Activated gamma-delta T cell treated with anti-CD3 and anti-CD28 coated beads, Interleukin-2, amount 50 U/mL, for 16 hours (primary cell): ENCODE results near the gene GLS.
"Not testable (repeated sequence)": the region's sequence is repeated elsewhere in the genome, so short reads cannot be mapped to it uniquely, and the experiment has no call there.

ENCODE experiments used
- DNase-seq: peaks from one replicate; pipeline ENCODE4 v3.0.0-alpha.2; 2020; ENCODE audit warnings: low read depth

GLS gene

GRCh38 chr2:190856985-190857384 lies 23.6 kb upstream of the GLS start:
- DNase-seq: no peak

GRCh38 chr2:190858817-190859216 lies 21.8 kb upstream of the GLS start:
- no peak for DNase-seq

GRCh38 chr2:190859347-190860297 lies 21.0 kb upstream of the GLS start:
- no peak for DNase-seq

- DNase-seq: no peak
Observed at GRCh38 chr2:190860985-190861680, 19.5 kb upstream of the GLS start.

DNA sequence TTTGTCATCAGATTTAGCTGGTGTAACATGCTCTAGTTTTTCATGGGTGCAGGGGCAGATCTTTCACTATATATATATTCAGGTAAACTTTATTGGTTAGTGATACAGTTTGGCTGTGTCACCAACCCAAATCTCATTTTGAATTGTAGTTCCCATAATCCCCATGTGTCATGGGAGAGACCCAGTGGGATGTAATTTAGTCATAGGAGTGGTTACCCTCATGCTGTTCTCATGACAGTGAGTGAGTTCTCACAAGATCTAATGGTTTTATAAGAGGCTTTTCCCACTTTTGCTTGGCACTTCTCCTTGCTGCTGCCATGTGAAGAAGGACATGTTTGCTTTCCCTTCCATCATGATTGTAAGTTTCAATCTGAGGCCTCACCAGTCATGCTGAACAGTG lies 18.5 kb upstream of the GLS start:
- DNase-seq: not testable (repeated sequence)

GRCh38 chr2:190862571-190862991 lies 18.0 kb upstream of the GLS start:
- DNase-seq: no peak

- no peak for DNase-seq
Observed at GRCh38 chr2:190863946-190864345, 16.7 kb upstream of the GLS start.

GRCh38 chr2:190864375-190864774 lies 16.2 kb upstream of the GLS start:
- DNase-seq: no peak

DNA sequence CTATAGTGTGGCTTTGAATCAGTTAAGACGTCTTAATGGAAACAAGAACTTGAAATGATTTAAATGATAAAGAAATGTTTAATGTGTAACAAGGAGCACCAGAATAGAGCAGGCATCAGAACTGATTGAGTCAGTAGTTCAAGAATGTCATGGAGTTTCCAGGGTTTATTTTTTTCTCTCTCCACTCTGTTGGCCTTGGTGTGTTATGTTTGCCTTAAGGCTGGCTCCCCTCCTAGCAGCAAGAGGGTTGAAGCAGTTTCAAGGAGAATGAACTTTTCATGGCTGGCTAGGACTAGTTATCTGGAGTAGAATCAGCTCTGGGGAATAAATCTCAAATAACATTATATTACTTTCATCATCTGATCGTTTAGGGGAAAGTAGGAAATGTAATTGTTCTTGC lies 13.4 kb upstream of the GLS start:
- no peak for DNase-seq

DNA sequence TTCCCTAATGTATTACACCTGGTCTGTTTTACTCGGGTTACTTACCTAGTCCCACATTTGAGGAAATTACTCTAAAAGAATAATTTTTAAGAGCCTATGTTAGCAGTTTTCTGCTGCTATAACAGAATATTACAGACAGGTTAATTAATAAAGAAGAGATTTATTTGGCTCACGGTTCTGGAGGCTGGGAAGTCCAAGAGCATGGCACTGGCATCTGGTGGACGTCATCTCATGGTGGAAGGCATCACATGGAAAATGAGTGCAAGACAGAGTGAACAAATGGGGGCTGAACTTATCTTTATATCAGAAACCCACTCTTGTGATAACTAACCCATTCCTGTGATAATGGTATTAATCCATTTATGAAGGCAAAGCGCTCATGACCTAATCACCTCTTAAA lies 12.8 kb upstream of the GLS start:
- no peak for DNase-seq

- no peak for DNase-seq
Observed at GRCh38 chr2:190869721-190870120, 10.9 kb upstream of the GLS start.

- DNase-seq: not testable (repeated sequence)
Observed at GRCh38 chr2:190873451-190873850, 7.2 kb upstream of the GLS start.

- no peak for DNase-seq
Observed at GRCh38 chr2:190875891-190876290, 4.7 kb upstream of the GLS start.

DNA sequence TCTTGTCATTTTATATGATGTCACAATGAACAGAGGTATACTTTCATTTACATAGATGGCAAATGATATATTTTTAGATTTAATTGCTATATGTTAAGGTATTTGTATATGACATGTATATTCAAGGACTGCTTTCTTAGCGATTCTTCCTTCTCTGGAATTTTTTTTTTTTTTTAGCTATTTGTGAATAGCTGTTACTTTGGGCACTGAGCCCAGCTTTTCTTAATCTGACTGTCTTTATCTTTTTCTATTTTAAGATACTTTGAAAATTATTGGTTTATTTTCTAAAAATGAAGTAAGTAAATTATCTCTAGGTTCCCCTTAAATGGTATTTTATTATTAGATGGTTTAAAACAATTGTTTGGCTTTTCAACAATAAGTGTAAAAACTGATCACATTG lies 4.0 kb upstream of the GLS start:
- no peak for DNase-seq

DNA sequence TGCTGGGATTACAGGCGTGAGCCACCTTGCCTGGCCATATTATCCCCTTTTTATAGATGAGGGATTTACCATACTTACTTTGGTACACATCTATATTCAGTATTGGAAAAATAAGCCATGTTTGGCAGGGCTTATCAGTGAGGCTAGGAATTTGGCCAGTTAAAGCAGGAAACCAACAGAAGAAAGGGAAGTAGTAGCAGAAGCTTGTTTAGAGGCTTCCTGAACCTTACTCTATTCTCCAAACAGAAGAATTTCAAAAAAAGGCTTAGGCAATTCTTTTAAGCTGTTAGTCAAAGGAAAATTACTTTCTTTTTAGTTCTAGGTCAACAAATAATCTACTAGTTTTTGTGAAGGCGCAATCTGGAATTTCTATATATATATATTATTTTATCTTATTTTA lies 3.2 kb upstream of the GLS start:
- no peak for DNase-seq

DNA sequence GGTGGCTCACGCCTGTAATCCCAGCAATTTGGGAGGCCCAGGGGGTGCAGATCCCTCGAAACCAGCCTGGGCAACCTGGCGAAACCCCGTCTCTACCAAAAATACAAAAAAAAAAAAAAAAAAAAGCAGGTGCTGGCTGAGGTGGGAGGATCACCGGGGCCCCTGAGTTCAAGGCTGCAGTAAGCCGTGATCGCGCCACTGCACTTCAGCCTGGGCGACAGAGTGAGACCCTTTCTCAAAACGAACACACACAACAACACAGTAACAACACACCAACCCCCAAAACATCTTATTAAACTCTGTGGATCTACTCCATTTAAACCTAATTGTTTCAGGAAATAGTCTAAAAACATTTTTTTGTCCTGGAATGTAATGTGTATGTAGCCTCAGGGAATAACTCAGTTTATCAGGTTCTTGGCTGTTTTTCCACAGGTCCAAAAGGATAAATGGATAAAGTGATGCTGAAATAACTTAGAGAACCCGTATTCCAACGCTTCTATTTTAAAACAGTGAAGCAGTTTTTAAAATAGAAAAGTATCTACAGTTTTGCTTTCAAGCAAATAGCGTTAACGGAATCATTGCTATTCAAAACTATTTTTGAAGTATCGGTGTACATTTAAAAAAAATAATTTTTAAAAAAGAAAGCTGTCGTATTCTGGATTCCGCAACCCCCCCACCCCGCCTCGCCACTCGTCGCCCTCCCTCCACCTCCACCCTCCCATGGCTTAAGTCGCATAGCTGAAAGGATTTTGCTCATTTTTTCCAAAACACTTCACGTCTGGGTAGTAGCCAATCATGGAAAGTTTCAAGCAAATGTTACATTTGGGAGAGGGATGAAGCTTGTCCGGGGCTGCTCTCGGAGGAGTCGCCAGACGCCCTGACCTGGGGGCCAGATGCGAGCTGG lies 895 bp upstream of the GLS start:
- peak; percentile 5 for DNase-seq

DNA sequence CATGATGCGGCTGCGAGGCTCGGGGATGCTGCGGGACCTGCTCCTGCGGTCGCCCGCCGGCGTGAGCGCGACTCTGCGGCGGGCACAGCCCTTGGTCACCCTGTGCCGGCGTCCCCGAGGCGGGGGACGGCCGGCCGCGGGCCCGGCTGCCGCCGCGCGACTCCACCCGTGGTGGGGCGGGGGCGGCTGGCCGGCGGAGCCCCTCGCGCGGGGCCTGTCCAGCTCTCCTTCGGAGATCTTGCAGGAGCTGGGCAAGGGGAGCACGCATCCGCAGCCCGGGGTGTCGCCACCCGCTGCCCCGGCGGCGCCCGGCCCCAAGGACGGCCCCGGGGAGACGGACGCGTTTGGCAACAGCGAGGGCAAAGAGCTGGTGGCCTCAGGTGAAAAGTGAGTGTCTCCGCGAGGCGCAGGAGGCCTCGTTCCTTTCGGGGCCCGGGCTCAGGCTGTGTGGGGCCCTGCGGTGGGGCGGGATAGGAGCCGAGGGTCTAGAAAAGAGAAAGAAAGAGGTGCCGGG lies 520 bp downstream of the GLS start:
- DNase-seq: no peak

DNA sequence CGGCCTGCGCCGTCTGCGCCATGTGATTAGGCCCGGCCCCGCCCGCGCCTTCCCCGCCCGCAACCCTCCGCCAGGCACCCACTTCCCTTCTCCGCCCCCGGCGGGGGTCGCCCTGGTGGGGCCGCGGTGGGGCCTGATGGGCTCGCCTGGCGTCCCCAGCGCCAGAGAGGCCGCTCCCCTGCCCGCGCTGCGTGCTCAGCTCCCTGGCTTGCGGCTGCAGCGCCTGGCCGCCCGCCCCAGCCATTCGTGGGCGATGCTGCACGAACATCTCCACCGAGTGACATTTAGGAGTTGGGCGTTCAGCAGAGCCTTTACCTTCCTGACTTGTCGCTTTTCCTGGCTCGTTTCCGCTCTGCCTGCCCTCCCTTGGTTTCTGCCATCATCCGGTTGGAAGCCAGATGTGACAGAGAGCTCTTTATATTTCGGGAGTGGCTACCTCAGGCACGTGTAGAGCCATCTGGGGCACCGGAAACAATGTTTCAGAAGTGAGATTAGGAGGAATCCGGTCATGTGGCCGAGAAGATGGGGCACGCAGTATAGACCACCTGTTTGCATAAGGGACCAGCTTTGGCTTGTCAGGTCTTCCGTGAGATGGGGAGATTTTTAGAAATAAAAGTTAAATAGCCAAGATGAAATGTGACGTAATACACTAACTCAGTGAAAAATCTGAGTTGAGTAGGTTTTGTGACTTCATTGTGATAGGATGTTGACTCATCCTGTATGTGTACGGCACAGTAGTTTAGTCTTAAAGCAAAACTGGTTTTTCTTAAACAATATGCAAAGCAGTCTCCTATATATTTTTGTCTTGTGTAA lies 1.2 kb downstream of the GLS start:
- peak; percentile 57 for DNase-seq

- no peak for DNase-seq
Observed at GRCh38 chr2:190882411-190882766, 1.8 kb downstream of the GLS start.

- no peak for DNase-seq
Observed at GRCh38 chr2:190882856-190883582, 2.4 kb downstream of the GLS start.

DNA sequence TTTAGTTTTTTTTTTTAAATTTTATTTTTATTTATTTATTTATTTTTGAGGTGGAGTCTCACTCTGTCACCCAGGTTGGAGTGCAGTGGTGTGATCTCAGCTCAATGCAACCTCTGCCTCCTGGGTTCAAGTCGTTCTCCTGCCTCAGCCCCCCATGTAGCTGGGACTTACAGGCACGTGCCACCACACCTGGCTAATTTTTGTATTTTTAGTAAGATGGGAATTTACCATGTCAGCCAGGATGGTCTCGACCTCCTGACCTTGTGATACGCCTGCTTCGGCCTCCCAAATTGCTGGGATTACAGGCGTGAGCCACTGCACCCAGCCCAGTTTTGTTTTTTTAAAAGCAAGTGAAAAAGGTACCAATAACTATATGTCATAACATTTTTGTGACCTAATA lies 5.2 kb downstream of the GLS start:
- not testable (repeated sequence) for DNase-seq
